ENCODE data around the gene EVPLL. TPM values are rescaled to one million over a fixed set of nuclear protein-coding genes. Genes with fewer than 3 reads are reported as not detected.

The EVPLL gene
- polyA plus RNA-seq, 1 of the 3 experiments (the other 2 are of a cell fraction): not detected

DNA sequence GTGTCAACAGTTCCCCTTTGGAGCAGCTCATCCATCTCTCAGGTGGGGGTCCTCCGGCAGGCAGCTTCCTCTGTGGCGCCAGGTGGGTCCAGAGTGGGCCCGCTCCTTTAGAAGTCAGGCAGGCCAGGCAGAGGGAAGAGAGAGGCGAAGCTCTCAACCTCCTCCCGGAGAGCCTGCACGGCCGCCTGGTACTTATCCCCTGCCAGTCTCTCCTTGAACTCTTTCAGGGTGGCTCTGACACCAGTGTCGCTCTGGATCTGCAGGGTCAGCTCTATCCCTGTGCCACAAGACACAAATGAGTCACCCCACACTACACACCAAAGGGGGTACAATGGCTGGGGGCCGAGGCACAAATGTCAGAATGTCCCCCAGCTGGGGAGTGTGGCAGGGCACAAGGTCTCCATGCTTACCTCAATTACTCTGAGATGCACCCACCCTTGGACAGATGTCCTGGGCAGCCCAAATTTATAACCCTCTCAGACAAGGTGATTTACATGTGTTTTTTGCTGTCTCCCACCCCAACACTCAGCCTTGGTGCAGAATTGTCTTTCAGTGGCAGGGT lies 48.9 kb upstream of the EVPLL start:
- Histone ChIP-seq H3K27me3 (ENCODE audit: insufficient read depth) (no peaks in the 10 kb centered on the region), H3K9ac (no peak overlapping the region), H3K27ac (ENCODE audit: low read depth in 2 of 2, low read length in 1 of 2) (no peak overlapping the region), H3K36me3 (replicated peaks in 1 of 2; ENCODE audit: control insufficient read depth in 1 of 2, insufficient read depth in 2 of 2, low read length in 1 of 2) (peaks cover 9 to 60% of the 10 kb centered on the region in 2 experiments), H3K4me2 (no peak overlapping the region), H3F3A (replicated peaks; ENCODE audit: insufficient read depth) (no peaks in the 10 kb centered on the region), H3K4me1 (ENCODE audit: control insufficient read depth in 1 of 2, insufficient read depth in 2 of 2, low read depth in 1 of 2, low read length in 1 of 2) (no peaks in the 10 kb centered on the region), H3K9me2 (no peaks in the 10 kb centered on the region), H3K79me2 (ENCODE audit: insufficient read depth) (peaks cover 4% of the 10 kb centered on the region), H4K20me1 (ENCODE audit: insufficient read depth) (0 out of 2 replicates have a peak, but pooled peaks cover 5% of the 10 kb centered on the region), H3K4me3 (ENCODE audit: low read depth in 2 of 2, low read length in 1 of 2) (no peak overlapping the region), H2AFZ (ENCODE audit: low read depth) (no peak overlapping the region), H3K9me3 (no peaks in the 10 kb centered on the region)
- 93% methylated on average over 3 of the region's 9 CpGs for WGBS (ENCODE audit: low lambda C conversion rate)
- no peak for DNase-seq
- ChIA-PET CTCF (no interaction called here), POLR2A (interaction anchor here (0.6 kb wide), 1 partner anchor 14 kb away, joined by 3 read pairs; no protein-coding TSS in a partner anchor)
- TF ChIP-seq JUND (IDR thresholded peaks at IDR 0.05): no peak

DNA sequence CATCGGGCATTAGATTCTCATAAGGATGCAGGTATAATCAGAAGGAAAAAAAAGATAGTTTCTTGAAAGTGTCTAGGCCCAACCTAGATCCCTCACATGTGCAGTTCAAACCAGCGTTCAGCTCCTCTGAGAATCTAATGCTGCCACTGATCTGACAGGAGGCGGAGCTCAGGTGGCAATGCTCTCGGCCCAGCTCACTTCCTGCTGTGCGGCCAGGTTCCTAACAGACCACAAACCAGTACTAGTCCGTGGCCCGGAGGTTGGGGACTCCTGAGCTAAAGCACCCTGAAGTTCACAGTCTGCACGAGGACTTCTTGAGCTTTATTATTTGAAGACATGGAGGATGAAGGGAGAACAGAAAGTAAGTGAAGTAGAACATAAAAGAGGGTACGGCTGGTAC lies 45.7 kb upstream of the EVPLL start:
- H3K79me2 ChIP-seq (ENCODE audit: insufficient read depth): no peaks in the 10 kb centered on the region
- H3K9ac ChIP-seq: no peak overlapping the region
- 96% methylated on average over 9 of the region's 9 CpGs for WGBS (ENCODE audit: low lambda C conversion rate)
- no peak overlapping the region for H3K4me2 ChIP-seq
- POLR2A ChIA-PET: no interaction called here
- H2AFZ ChIP-seq (ENCODE audit: low read depth): no peak overlapping the region
- no peaks in the 10 kb centered on the region for H3F3A ChIP-seq (replicated peaks; ENCODE audit: insufficient read depth)
- no peaks in the 10 kb centered on the region for H3K9me2 ChIP-seq
- H3K9me3 ChIP-seq: no peaks in the 10 kb centered on the region
- H3K4me1 ChIP-seq (ENCODE audit: control insufficient read depth in 1 of 2, insufficient read depth in 2 of 2, low read depth in 1 of 2, low read length in 1 of 2): no peaks in the 10 kb centered on the region
- TF ChIP-seq SIN3A (IDR thresholded peaks at IDR 0.05; ENCODE audit: borderline replicate concordance, low read depth, low read length) (no peak), TEAD4 (IDR thresholded peaks at IDR 0.05; ENCODE audit: borderline replicate concordance, insufficient read depth) (no peak), RFX5 (IDR thresholded peaks at IDR 0.05; ENCODE audit: low read length) (no peak), EP300 (IDR thresholded peaks at IDR 0.05; ENCODE audit: borderline replicate concordance in 1 of 2, low read depth in 1 of 2, low read length in 1 of 2) (no peak), NFIC (IDR thresholded peaks at IDR 0.05; ENCODE audit: borderline replicate concordance) (no peak)
- TF ChIP-seq, protein P1, sequence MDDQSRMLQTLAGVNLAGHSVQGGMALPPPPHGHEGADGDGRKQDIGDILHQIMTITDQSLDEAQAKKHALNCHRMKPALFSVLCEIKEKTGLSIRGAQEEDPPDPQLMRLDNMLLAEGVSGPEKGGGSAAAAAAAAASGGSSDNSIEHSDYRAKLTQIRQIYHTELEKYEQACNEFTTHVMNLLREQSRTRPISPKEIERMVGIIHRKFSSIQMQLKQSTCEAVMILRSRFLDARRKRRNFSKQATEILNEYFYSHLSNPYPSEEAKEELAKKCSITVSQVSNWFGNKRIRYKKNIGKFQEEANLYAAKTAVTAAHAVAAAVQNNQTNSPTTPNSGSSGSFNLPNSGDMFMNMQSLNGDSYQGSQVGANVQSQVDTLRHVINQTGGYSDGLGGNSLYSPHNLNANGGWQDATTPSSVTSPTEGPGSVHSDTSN (IDR thresholded peaks at IDR 0.05): no peak
- TF ChIP-seq, protein P2, sequence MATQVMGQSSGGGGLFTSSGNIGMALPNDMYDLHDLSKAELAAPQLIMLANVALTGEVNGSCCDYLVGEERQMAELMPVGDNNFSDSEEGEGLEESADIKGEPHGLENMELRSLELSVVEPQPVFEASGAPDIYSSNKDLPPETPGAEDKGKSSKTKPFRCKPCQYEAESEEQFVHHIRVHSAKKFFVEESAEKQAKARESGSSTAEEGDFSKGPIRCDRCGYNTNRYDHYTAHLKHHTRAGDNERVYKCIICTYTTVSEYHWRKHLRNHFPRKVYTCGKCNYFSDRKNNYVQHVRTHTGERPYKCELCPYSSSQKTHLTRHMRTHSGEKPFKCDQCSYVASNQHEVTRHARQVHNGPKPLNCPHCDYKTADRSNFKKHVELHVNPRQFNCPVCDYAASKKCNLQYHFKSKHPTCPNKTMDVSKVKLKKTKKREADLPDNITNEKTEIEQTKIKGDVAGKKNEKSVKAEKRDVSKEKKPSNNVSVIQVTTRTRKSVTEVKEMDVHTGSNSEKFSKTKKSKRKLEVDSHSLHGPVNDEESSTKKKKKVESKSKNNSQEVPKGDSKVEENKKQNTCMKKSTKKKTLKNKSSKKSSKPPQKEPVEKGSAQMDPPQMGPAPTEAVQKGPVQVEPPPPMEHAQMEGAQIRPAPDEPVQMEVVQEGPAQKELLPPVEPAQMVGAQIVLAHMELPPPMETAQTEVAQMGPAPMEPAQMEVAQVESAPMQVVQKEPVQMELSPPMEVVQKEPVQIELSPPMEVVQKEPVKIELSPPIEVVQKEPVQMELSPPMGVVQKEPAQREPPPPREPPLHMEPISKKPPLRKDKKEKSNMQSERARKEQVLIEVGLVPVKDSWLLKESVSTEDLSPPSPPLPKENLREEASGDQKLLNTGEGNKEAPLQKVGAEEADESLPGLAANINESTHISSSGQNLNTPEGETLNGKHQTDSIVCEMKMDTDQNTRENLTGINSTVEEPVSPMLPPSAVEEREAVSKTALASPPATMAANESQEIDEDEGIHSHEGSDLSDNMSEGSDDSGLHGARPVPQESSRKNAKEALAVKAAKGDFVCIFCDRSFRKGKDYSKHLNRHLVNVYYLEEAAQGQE (IDR thresholded peaks at IDR 0.05; ENCODE audit: low read depth, low read length): no peak
- TF ChIP-seq, protein P3, sequence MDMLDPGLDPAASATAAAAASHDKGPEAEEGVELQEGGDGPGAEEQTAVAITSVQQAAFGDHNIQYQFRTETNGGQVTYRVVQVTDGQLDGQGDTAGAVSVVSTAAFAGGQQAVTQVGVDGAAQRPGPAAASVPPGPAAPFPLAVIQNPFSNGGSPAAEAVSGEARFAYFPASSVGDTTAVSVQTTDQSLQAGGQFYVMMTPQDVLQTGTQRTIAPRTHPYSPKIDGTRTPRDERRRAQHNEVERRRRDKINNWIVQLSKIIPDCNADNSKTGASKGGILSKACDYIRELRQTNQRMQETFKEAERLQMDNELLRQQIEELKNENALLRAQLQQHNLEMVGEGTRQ (IDR thresholded peaks at IDR 0.05; ENCODE audit: borderline replicate concordance, low read depth, low read length): no peak
- H4K20me1 ChIP-seq (ENCODE audit: insufficient read depth): no peaks in the 10 kb centered on the region
- no peak overlapping the region for H3K27ac ChIP-seq (ENCODE audit: low read depth in 2 of 2, low read length in 1 of 2)
- no peak overlapping the region for H3K4me3 ChIP-seq (ENCODE audit: low read depth in 2 of 2, low read length in 1 of 2)
- CTCF ChIA-PET: interaction anchor here (1.1 kb wide), 1 partner anchor 11 kb away, joined by 3 read pairs; no protein-coding TSS in a partner anchor
- no peaks in the 10 kb centered on the region for H3K27me3 ChIP-seq (ENCODE audit: insufficient read depth)
- DNase-seq: no peak
- peaks cover 3 to 43% of the 10 kb centered on the region in 2 experiments for H3K36me3 ChIP-seq (replicated peaks in 1 of 2; ENCODE audit: control insufficient read depth in 1 of 2, insufficient read depth in 2 of 2, low read length in 1 of 2)
